NCI-H446 treated with DMSO at 0.1 percent for 48 hours (cell line): ENCODE measurements around the gene FEZF1.

Experiments
- DNase-seq: peaks from one replicate; lab custom pipeline; 2025; lab: John Stamatoyannopoulos, UW

Gene FEZF1

GRCh38 chr7:122262246-122262645 is 42.3 kb downstream of the FEZF1 start:
- no peak for DNase-seq

GRCh38 chr7:122261442-122261841 is 43.1 kb downstream of the FEZF1 start:
- DNase-seq: no peak

GRCh38 chr7:122261016-122261415 is 43.5 kb downstream of the FEZF1 start:
- no peak for DNase-seq

- DNase-seq: no peak
Observed at GRCh38 chr7:122260336-122260735, 44.2 kb downstream of the FEZF1 start.

GRCh38 chr7:122258971-122259370 is 45.6 kb downstream of the FEZF1 start:
- no peak for DNase-seq

GRCh38 chr7:122257056-122257455 is 47.5 kb downstream of the FEZF1 start:
- DNase-seq: no peak

- DNase-seq: no peak
Observed at GRCh38 chr7:122256046-122256445, 48.5 kb downstream of the FEZF1 start.

- DNase-seq: no peak
Observed at GRCh38 chr7:122255454-122255853, 49.1 kb downstream of the FEZF1 start.
